ENCODE results near the gene PCBP3.

Gene PCBP3

GRCh38 chr21:45774291-45774690 is 130.8 kb downstream of the PCBP3 start:
- in situ Hi-C loops (cut with HindIII; ENCODE audit: low sequenced_read_pairs) = no loop called here
- DNase-seq (ENCODE audit: low read depth) = no peak
- TF ChIP-seq, protein P1, sequence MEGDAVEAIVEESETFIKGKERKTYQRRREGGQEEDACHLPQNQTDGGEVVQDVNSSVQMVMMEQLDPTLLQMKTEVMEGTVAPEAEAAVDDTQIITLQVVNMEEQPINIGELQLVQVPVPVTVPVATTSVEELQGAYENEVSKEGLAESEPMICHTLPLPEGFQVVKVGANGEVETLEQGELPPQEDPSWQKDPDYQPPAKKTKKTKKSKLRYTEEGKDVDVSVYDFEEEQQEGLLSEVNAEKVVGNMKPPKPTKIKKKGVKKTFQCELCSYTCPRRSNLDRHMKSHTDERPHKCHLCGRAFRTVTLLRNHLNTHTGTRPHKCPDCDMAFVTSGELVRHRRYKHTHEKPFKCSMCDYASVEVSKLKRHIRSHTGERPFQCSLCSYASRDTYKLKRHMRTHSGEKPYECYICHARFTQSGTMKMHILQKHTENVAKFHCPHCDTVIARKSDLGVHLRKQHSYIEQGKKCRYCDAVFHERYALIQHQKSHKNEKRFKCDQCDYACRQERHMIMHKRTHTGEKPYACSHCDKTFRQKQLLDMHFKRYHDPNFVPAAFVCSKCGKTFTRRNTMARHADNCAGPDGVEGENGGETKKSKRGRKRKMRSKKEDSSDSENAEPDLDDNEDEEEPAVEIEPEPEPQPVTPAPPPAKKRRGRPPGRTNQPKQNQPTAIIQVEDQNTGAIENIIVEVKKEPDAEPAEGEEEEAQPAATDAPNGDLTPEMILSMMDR (IDR thresholded peaks at IDR 0.05; ENCODE audit: low read depth, low read length, missing control alignments) = no peak
- no peak overlapping the region for H3K4me3 ChIP-seq (ENCODE audit: low read depth, low read length)

DNA sequence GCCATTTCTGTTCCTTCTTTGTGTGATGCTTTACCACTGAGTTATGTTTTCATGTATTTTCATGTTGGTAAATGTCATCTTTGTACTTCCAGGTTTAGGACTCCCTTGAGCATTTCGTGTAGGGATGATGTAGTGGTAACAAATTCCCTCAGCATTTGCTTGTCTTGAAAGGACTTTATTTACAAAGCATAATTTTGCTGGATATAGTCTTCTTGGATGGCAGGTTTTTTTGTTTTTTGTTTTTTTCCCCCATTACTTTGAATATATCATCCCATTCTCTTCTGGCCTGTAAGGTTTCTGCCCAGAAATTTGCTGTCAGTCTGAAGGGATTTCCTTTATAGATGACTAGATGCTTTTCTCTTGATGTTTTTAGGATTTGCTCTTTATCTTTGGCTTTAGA is 133.4 kb downstream of the PCBP3 start:
- in situ Hi-C loops (cut with HindIII; ENCODE audit: low sequenced_read_pairs) = no loop called here
- TF ChIP-seq, protein P1 (IDR thresholded peaks at IDR 0.05; ENCODE audit: low read depth, low read length, missing control alignments) = no peak
- H3K4me3 ChIP-seq (ENCODE audit: low read depth, low read length) = no peak overlapping the region
- no peak for DNase-seq (ENCODE audit: low read depth)

DNA sequence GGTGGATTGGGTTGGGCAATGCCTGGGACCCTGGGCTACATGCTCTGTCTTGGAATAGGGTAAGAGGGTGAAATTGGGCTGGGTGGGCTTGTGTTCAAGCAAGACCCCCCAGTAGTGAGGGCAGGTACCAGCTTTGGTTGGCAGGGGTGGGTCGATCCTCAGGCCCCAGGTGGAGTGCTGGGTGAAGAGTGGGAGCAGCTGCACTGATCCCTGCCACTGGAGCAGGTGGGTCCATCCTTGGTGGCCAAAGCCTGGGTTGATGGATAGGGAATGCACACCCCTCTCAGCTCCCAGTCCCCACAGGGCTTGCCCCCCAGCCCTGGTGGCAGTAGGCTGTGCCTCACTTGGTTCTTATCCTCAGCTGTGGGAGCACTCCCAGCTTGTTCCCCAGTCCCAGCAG is 135.2 kb downstream of the PCBP3 start:
- no peak overlapping the region for H3K4me3 ChIP-seq (ENCODE audit: low read depth, low read length)
- no peak for DNase-seq (ENCODE audit: low read depth)
- in situ Hi-C loops (cut with HindIII; ENCODE audit: low sequenced_read_pairs) = no loop called here
- TF ChIP-seq, protein P1 (IDR thresholded peaks at IDR 0.05; ENCODE audit: low read depth, low read length, missing control alignments) = no peak

- in situ Hi-C loops (cut with HindIII; ENCODE audit: low sequenced_read_pairs) = no loop called here
- no peak overlapping the region for H3K4me3 ChIP-seq (ENCODE audit: low read depth, low read length)
- TF ChIP-seq, protein P1 (IDR thresholded peaks at IDR 0.05; ENCODE audit: low read depth, low read length, missing control alignments) = no peak
- no peak for DNase-seq (ENCODE audit: low read depth)
Observed at GRCh38 chr21:45779226-45779625, 135.7 kb downstream of the PCBP3 start.

DNA sequence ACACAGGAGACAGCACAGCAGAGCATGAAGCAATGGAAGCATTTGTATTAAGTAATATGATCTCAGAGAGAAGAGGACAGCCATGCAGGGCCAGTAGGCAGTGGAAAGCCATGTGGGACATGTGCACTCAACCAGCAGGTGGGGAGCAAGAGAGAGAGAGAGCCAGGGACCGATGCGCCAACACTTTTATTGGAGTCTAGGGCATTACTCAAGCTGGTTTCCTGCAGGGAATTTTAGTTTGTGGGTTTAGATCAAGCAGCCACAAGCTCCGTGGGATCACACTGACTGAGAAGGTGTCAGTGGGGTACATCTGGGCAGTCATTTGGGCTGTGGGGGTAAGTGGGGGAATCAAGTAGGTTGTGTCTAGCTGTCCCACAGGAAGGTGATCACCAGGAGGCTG is 137.1 kb downstream of the PCBP3 start:
- TF ChIP-seq, protein P1 (IDR thresholded peaks at IDR 0.05; ENCODE audit: low read depth, low read length, missing control alignments) = no peak
- no peak overlapping the region for H3K4me3 ChIP-seq (ENCODE audit: low read depth, low read length)
- in situ Hi-C loops (cut with HindIII; ENCODE audit: low sequenced_read_pairs) = no loop called here
- no peak for DNase-seq (ENCODE audit: low read depth)

DNA sequence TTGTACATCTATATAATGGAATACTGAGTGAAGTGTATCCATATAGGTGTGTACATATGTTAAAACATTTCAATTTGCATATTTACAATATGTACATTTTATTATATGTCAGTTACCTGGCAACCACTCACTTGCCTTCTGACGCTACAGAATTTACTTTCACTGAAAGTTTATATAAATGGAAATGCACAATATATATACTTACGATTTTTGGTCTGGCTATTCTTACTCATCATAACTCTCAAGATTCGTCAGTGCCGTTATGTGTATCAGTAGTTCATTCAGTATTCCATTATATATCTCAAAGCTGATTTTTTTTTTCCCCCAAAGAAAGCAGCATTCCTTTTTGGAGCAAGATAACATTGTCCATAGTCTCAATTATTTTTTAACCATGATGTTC is 138.2 kb downstream of the PCBP3 start:
- H3K4me3 ChIP-seq (ENCODE audit: low read depth, low read length) = no peak overlapping the region
- in situ Hi-C loops (cut with HindIII; ENCODE audit: low sequenced_read_pairs) = no loop called here
- TF ChIP-seq, protein P1 (IDR thresholded peaks at IDR 0.05; ENCODE audit: low read depth, low read length, missing control alignments) = no peak
- DNase-seq (ENCODE audit: low read depth) = no peak

GRCh38 chr21:45786660-45787059 is 143.1 kb downstream of the PCBP3 start:
- DNase-seq (ENCODE audit: low read depth) = no peak
- TF ChIP-seq, protein P1 (IDR thresholded peaks at IDR 0.05; ENCODE audit: low read depth, low read length, missing control alignments) = no peak
- in situ Hi-C loops (cut with HindIII; ENCODE audit: low sequenced_read_pairs) = no loop called here
- no peak overlapping the region for H3K4me3 ChIP-seq (ENCODE audit: low read depth, low read length)

All from astrocyte of the cerebellum (primary cell).